Parathyroid adenoma (tissue), 2 donors: Measurements from ENCODE around the gene RAP1GAP.
A peak's percentile ranks its signal among the peaks of the same experiment; 100 is the strongest.

ENCODE experiments used
- H2AFZ ChIP-seq: fragments of 300-600 bp; sonication (generic); one replicate; pipeline ENCODE4 v1.7.0; 2017; ENCODE audit warnings: antibody characterized with exemption, mild to moderate bottlenecking
- H3K27ac ChIP-seq: fragments of 300-600 bp; sonication (generic); one replicate; pipeline ENCODE4 v1.7.0; 2017
- H3K27me3 ChIP-seq: fragments of 300-600 bp; sonication (generic); one replicate; pipeline ENCODE4 v1.7.0; 2017; ENCODE audit warnings: low read length; ENCODE audit not compliant: control insufficient read depth, insufficient read depth
- H3K36me3 ChIP-seq: fragments of 300-600 bp; sonication (generic); one replicate; pipeline ENCODE4 v1.7.0; 2017; ENCODE audit warnings: low read length; ENCODE audit not compliant: control insufficient read depth, insufficient read depth
- H3K4me1 ChIP-seq: fragments of 300-600 bp; sonication (generic); one replicate; pipeline ENCODE4 v1.7.0; 2017; ENCODE audit warnings: control low read depth
- H3K4me2 ChIP-seq: fragments of 300-600 bp; sonication (generic); one replicate; pipeline ENCODE4 v1.7.0; 2017; ENCODE audit warnings: low read length
- H3K4me3 ChIP-seq: fragments of 300-600 bp; sonication (generic); one replicate; pipeline ENCODE4 v1.7.0; 2017; ENCODE audit warnings: low read depth, low read length
- H3K79me2 ChIP-seq: fragments of 300-600 bp; sonication (generic); one replicate; pipeline ENCODE4 v1.7.0; 2017; ENCODE audit warnings: control low read depth
- H3K9ac ChIP-seq: fragments of 300-600 bp; sonication (generic); one replicate; pipeline ENCODE4 v1.7.0; 2017; ENCODE audit warnings: mild to moderate bottlenecking
- H3K9me3 ChIP-seq: fragments of 300-600 bp; sonication (generic); one replicate; pipeline ENCODE4 v1.7.0; 2017; ENCODE audit warnings: low read length; ENCODE audit not compliant: control insufficient read depth
- CTCF ChIP-seq: fragments of 300-600 bp; sonication (generic); IDR thresholded peaks from one replicate; pipeline ENCODE4 v1.7.0; 2017; ENCODE audit warnings: antibody characterized with exemption, mild to moderate bottlenecking
- donor health status: primary hyperparathyroidism.

Gene RAP1GAP

GRCh38 chr1:21669258-21670058 is at the start of gene RAP1GAP:
RAP1GAP (minus strand) TSS chr1:21669357; CDS start chr1:21620032, 49,325 bp downstream.
- Histone ChIP-seq H3K9ac (no peak within 1 kb of the TSS), H3K79me2 (no peaks in the 10 kb centered on the region), H2AFZ (peak within 1 kb of the TSS; percentile 38), H3K4me2 (no peak within 1 kb of the TSS), H3K4me3 (no peak within 1 kb of the TSS), H3K27ac (no peak within 1 kb of the TSS), H3K36me3 (no peaks in the 10 kb centered on the region), H3K4me1 (no peaks in the 10 kb centered on the region), H3K9me3 (no peaks in the 10 kb centered on the region), H3K27me3 (no peaks in the 10 kb centered on the region)
- no peak for TF ChIP-seq CTCF

DNA sequence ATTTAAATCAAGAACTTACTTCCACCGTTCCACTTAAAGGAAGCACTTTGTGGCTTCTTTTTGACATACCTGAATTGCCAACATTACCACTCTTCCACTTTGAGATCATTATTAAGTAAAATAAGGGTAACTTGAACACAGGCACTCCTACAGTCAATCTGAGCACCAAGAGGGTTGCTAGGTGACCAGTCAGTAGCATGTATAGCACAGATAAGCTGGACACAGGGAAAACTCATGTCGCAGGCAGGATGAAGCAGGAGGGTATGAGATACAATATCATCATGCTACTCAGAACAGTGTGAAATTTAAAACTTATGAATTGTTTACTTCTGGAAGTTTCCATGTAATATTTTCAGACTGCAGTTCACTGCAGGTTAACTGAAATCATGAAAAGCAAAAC is 47.0 kb upstream of the RAP1GAP start:
- no peaks in the 10 kb centered on the region for H3K79me2 ChIP-seq

DNA sequence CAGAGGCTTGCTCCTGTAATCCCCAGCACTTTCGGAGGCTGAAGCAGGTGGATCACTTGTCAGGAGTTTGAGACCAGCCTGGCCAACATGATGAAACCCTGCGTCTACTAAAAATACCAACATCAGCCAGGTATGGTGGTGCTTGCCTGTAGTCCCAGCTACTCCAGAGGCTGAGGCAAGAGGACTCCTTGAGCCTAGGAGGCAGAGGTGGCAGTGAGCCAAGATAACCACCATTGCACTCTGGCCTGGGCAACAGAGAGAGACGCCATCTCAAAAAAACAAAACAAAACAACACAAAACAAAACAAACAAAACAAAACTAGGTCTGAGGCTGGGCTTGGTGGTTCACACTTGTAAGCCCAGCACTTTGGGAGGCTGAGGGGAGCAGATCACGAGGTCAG is 38.7 kb upstream of the RAP1GAP start:
- no peak overlapping the region for H3K9ac ChIP-seq
- H3K27ac ChIP-seq: no peak overlapping the region
- H3K4me1 ChIP-seq: no peaks in the 10 kb centered on the region
- no peaks in the 10 kb centered on the region for H3K9me3 ChIP-seq
- no peak overlapping the region for H2AFZ ChIP-seq
- no peak for TF ChIP-seq CTCF
- H3K27me3 ChIP-seq: no peaks in the 10 kb centered on the region
- H3K4me2 ChIP-seq: no peak overlapping the region
- H3K36me3 ChIP-seq: no peaks in the 10 kb centered on the region
- no peaks in the 10 kb centered on the region for H3K79me2 ChIP-seq
- no peak overlapping the region for H3K4me3 ChIP-seq

More for the DNA sequence above, 47.0 kb upstream of the RAP1GAP start:
- Histone ChIP-seq H3K9ac (no peak overlapping the region), H3K9me3 (no peaks in the 10 kb centered on the region), H2AFZ (no peak overlapping the region), H3K4me3 (no peak overlapping the region), H3K4me2 (no peak overlapping the region), H3K27ac (no peak overlapping the region), H3K36me3 (no peaks in the 10 kb centered on the region), H3K27me3 (no peaks in the 10 kb centered on the region), H3K4me1 (no peaks in the 10 kb centered on the region)
- no peak for TF ChIP-seq CTCF

GRCh38 chr1:21707086-21707840 is 38.1 kb upstream of the RAP1GAP start:
- no peaks in the 10 kb centered on the region for H3K79me2 ChIP-seq
- H2AFZ ChIP-seq: no peak overlapping the region
- no peak overlapping the region for H3K27ac ChIP-seq
- TF ChIP-seq CTCF: no peak
- H3K4me2 ChIP-seq: no peak overlapping the region
- no peak overlapping the region for H3K4me3 ChIP-seq
- no peaks in the 10 kb centered on the region for H3K9me3 ChIP-seq
- no peak overlapping the region for H3K9ac ChIP-seq
- no peaks in the 10 kb centered on the region for H3K27me3 ChIP-seq
- H3K4me1 ChIP-seq: no peaks in the 10 kb centered on the region
- H3K36me3 ChIP-seq: no peaks in the 10 kb centered on the region
